Measurements from ENCODE around the gene ADA. TPM values are rescaled to one million over a fixed set of nuclear protein-coding genes. Genes with fewer than 3 reads are reported as not detected.

Gene ADA
- total RNA-seq, 3 donors from 2014 or later = 8.8 to 13.5 (median 12.5) TPM

GRCh38 chr20:44615876-44616603 lies 35.5 kb downstream of the ADA start:
- ATAC-seq (no peak), DNase-seq (no peak)
- Mint-ChIP-seq H3K9me3 (no peaks in the 10 kb centered on the region), H3K4me1 (ENCODE audit: low read depth) (peaks cover 56% of the 10 kb centered on the region), H3K4me3 (no peak overlapping the region), H3K27me3 (ENCODE audit: low read depth) (no peaks in the 10 kb centered on the region), H3K36me3 (ENCODE audit: insufficient read depth) (peaks cover 19% of the 10 kb centered on the region)

DNA sequence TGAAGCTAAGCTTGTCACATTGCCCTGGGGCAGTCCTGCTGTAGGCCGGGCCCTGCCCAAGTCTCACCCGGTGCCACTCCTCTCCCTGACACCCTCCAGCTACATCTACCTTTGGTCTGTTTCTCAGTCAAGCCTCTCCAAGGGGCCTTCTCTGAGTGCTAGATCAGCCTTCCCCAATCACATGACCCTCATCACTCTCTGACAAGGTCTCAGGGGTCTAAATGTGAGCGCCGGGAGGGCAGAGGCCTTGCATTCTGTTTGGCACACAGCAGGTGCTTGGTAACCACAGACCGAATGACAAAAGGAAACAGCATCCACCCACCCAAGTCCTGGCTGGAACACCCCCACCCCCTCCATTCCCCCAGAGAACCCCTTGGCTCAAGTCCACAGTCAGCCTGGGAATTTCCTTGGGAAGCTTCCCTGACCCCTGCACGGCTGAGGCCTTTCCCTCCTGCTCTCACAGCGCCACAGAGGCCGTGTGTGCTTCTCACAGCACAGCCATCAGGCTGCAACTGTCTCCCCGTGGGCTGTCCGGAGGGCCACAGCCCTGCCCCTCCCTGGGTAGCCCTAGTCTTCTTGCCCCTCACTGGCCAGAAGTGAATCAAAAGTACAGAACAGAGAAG lies 36.2 kb downstream of the ADA start:
- peaks cover 18% of the 10 kb centered on the region for H3K36me3 Mint-ChIP-seq (ENCODE audit: insufficient read depth)
- H3K9me3 Mint-ChIP-seq = no peaks in the 10 kb centered on the region
- peaks cover 64% of the 10 kb centered on the region for H3K4me1 Mint-ChIP-seq (ENCODE audit: low read depth)
- H3K27me3 Mint-ChIP-seq (ENCODE audit: low read depth) = no peaks in the 10 kb centered on the region
- H3K4me3 Mint-ChIP-seq = no peak overlapping the region
- peak in 1 of 2 donors; percentile 41 for ATAC-seq
- no peak for DNase-seq

DNA sequence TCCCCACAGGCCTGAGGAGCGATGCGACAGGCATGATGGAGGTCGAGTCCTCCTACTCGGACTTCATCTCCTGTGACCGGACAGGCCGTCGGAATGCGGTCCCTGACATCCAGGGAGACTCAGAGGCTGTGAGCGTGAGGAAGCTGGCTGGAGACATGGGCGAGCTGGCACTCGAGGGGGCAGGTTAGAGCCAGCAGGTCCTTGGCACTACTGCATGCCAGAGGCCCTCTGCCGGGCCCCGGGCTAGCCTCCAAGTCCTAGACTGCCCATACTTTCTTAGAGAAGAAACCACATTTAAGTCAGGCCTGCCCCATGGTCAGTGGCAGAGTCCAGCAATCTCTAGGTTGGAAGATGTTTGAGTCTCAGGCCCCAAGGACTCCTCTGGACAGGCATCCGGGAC lies 37.0 kb downstream of the ADA start:
- DNase-seq = no peak
- Mint-ChIP-seq H3K4me1 (ENCODE audit: low read depth) (peaks cover 68% of the 10 kb centered on the region), H3K36me3 (ENCODE audit: insufficient read depth) (peaks cover 12% of the 10 kb centered on the region), H3K27me3 (ENCODE audit: low read depth) (no peaks in the 10 kb centered on the region), H3K9me3 (no peaks in the 10 kb centered on the region), H3K4me3 (no peak overlapping the region)
- ATAC-seq = no peak

DNA sequence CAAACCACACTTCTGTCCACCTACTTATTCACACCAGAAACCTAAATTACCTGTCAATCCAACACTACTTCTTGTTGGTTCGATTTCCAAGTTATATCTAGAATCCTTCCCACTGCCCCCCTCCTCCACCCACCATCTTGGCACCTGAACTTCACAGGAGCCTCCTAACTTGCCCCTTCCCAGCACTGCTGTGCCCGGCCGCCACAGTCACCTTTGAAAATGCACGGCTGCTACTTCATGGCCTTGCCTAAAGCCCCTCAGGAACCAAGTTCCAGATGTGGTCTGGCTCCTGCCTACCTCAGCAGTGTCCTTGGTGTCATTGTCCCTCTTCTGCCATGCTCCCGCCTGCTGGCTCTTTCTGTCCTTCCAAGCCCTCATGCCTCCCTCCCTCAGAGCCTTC lies 37.9 kb downstream of the ADA start:
- no peaks in the 10 kb centered on the region for H3K27me3 Mint-ChIP-seq (ENCODE audit: low read depth)
- DNase-seq (no peak), ATAC-seq (no peak)
- H3K36me3 Mint-ChIP-seq (ENCODE audit: insufficient read depth) = peaks cover 8% of the 10 kb centered on the region
- no peaks in the 10 kb centered on the region for H3K9me3 Mint-ChIP-seq
- no peak overlapping the region for H3K4me3 Mint-ChIP-seq
- H3K4me1 Mint-ChIP-seq (ENCODE audit: low read depth) = peaks cover 59% of the 10 kb centered on the region

GRCh38 chr20:44610313-44610962 lies 41.1 kb downstream of the ADA start:
- no peaks in the 10 kb centered on the region for H3K9me3 Mint-ChIP-seq
- DNase-seq = no peak
- peak in 1 of 2 donors; percentile 29 for ATAC-seq
- H3K27me3 Mint-ChIP-seq (ENCODE audit: low read depth) = no peaks in the 10 kb centered on the region
- H3K4me1 Mint-ChIP-seq (ENCODE audit: low read depth) = peaks cover 35% of the 10 kb centered on the region
- peaks cover 4% of the 10 kb centered on the region for H3K36me3 Mint-ChIP-seq (ENCODE audit: insufficient read depth)
- H3K4me3 Mint-ChIP-seq = peak overlapping the region; percentile 29

DNA sequence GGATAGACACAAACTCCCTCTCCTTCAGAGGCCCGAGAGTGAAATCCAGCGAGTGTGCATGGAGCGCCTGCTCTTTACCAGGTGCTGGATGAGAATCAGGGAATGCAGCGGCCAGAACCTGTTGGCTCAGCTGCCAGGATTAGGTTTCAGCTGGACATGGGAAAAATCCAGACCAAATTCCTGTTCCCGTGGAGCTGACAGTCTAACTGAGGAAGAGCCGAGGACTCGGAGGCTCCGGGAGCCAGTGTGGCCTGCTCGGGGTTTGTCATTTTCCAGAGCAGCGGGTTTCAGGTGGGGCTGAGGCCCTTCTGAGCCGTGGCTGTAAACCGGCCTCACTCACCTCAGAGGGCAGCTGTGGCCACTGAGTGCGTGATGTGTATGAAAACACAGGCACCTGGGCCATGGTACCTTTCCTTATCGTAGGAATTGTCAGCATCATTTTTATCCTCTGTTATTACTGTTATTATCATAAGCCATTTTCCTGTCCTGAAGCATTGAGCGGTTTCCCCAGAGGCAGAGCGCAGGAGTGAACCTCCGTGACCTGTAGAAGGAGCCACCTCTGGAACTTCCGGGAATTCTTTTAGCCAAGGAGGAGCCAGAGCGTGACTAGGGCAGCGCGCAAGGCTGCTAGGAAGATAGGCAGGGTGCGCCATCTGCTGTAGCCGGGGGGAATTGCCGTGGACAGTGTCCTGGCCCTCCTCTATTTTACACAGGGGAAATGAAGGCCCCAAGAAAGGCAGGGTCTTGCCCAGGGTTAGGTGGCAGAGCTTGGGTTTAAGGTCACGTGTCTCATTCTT lies 41.8 kb downstream of the ADA start:
- peak; percentile 97 to 98 for ATAC-seq
- Mint-ChIP-seq H3K9me3 (no peaks in the 10 kb centered on the region), H3K4me1 (ENCODE audit: low read depth) (peaks cover 28% of the 10 kb centered on the region), H3K27me3 (ENCODE audit: low read depth) (no peaks in the 10 kb centered on the region), H3K36me3 (ENCODE audit: insufficient read depth) (peaks cover 4% of the 10 kb centered on the region), H3K4me3 (peak overlapping the region; percentile 63)
- DNase-seq = peak; percentile 82

- Mint-ChIP-seq H3K4me1 (ENCODE audit: low read depth) (peaks cover 23% of the 10 kb centered on the region), H3K9me3 (no peaks in the 10 kb centered on the region), H3K27me3 (ENCODE audit: low read depth) (no peaks in the 10 kb centered on the region), H3K36me3 (ENCODE audit: insufficient read depth) (peaks cover under 1% of the 10 kb centered on the region), H3K4me3 (no peak overlapping the region)
- ATAC-seq = no peak
- no peak for DNase-seq
These were observed 42.4 kb downstream of the ADA start for GRCh38 chr20:44609006-44609515.

DNA sequence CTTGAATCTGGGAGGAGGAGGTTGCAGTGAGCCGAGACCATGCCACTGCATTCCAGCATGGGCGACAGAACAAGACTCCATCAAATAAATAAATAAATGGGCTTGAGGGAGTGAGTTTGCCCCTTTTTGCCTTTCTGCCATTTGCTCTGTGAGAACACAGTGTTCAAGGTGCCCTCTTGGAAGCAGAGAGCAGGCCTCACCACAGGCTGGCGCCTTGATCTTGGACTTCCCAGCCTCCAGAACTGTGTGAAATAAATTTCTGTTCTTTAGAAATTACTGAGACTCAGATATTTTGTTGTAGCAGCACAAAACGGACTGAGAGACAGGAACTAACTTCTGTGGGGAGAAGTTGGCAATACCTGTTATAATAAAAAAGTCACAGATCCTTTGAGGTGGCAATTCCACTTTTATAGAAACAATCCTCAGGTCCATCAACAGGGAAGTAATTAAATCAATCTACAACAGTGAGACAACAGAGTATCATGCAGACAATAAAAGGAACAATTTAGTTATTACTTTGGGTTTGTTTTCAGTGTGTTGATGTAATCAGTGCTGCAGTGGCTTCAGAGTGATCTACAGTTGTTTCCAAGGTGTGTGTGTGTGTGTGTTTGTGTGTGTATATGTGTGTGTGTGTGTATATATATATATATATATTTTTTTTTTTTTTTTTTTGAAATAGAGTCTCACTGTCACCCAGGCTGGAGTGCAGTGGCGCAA lies 44.6 kb downstream of the ADA start:
- H3K9me3 Mint-ChIP-seq = no peaks in the 10 kb centered on the region
- no peaks in the 10 kb centered on the region for H3K27me3 Mint-ChIP-seq (ENCODE audit: low read depth)
- ATAC-seq (no peak), DNase-seq (no peak)
- peaks cover 18% of the 10 kb centered on the region for H3K4me1 Mint-ChIP-seq (ENCODE audit: low read depth)
- H3K36me3 Mint-ChIP-seq (ENCODE audit: insufficient read depth) = no peaks in the 10 kb centered on the region
- H3K4me3 Mint-ChIP-seq = no peak overlapping the region

DNA sequence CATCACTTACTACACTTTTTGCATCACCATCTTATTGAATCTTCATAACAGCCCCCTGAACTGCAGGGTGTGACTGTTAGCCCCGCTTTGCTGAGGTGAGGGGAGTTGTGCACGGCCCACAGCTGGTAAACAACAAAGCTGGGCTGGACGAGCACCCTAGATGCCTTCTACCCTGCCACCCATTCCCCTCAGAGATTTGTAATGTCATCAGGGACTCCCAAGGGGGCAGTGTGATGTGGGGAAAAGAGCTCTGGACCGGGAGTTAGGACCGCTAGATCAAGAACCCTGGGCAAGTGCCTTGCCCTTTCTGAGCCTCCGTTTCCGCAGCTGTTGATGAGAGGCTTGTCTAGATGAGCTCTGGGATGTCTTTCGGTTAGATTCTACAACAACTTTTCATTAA lies 48.2 kb downstream of the ADA start:
- ATAC-seq = no peak
- Mint-ChIP-seq H3K36me3 (ENCODE audit: insufficient read depth) (no peaks in the 10 kb centered on the region), H3K9me3 (no peaks in the 10 kb centered on the region), H3K27me3 (ENCODE audit: low read depth) (no peaks in the 10 kb centered on the region), H3K4me1 (ENCODE audit: low read depth) (peaks cover 14% of the 10 kb centered on the region), H3K4me3 (no peak overlapping the region)
- DNase-seq = no peak

DNA sequence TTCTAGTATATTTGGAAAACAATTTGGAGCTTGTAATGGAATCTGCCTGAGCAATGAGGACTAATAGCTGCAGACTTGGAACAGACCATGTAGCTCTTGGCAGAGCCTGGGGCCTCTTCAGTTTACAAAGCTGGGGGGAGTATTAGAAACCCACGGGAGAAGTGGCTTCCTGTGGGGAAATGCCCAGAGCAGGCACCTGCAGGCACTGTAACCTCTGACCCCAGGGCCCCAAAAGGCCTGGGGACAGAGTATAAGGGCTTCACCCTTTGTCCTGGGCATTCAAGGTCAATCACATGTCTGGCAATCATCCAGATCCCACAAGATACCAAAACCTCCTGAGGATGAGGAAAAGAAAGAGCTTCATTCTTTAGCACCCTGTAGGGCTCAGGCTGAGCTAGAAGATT lies 49.7 kb downstream of the ADA start:
- H3K36me3 Mint-ChIP-seq (ENCODE audit: insufficient read depth) = no peaks in the 10 kb centered on the region
- no peaks in the 10 kb centered on the region for H3K9me3 Mint-ChIP-seq
- peaks cover 21% of the 10 kb centered on the region for H3K4me1 Mint-ChIP-seq (ENCODE audit: low read depth)
- DNase-seq (no peak), ATAC-seq (no peak)
- no peaks in the 10 kb centered on the region for H3K27me3 Mint-ChIP-seq (ENCODE audit: low read depth)
- no peak overlapping the region for H3K4me3 Mint-ChIP-seq

DNA sequence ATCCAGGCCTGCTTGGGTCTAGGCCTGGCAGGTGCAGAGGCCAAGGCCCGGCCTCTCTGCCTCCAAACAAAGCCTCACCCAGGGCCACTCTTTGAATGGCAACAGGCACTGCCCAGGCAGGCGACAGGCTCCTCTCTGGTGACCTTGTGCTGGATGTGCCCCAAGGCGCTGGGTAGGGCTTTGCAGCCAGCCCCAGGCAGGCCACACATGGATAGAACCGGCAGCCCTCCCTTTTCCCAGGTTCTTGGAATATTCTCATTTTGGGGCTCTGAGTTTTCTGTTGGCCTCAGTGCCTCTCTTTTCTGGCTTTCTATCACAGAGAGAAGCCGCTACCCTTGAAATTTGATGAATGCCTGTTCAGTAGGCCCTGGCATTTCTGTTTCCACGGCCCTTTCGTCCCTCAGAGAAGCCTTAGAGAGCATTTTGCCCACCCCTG lies 50.2 kb downstream of the ADA start:
- H3K4me3 Mint-ChIP-seq = no peak overlapping the region
- no peaks in the 10 kb centered on the region for H3K36me3 Mint-ChIP-seq (ENCODE audit: insufficient read depth)
- ATAC-seq (no peak), DNase-seq (no peak)
- H3K9me3 Mint-ChIP-seq = no peaks in the 10 kb centered on the region
- no peaks in the 10 kb centered on the region for H3K27me3 Mint-ChIP-seq (ENCODE audit: low read depth)
- H3K4me1 Mint-ChIP-seq (ENCODE audit: low read depth) = peaks cover 21% of the 10 kb centered on the region

DNA sequence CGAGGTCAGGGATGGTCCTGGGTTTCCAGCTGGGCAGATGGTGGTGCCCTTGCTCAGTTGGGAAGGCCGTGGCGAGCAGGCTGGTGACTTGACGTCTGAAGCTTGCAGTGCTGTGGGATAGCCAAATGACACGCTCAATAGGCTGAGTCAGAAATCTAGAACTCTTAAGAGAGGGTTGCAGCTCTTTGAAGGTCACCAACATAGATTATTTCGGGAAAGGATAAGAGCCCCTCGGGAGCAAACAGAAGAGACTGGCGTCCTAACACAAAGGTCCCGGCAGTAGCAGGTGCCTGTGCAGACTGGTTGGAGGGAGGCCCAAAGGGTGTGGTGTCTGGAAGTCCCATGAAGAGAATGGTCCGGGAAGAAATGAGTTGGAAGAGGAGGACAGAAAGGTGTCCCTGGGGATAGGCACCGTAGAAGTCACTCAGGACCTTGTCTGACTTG lies 50.7 kb downstream of the ADA start:
- DNase-seq (no peak), ATAC-seq (no peak)
- no peaks in the 10 kb centered on the region for H3K27me3 Mint-ChIP-seq (ENCODE audit: low read depth)
- H3K4me1 Mint-ChIP-seq (ENCODE audit: low read depth) = peaks cover 21% of the 10 kb centered on the region
- H3K4me3 Mint-ChIP-seq = no peak overlapping the region
- H3K36me3 Mint-ChIP-seq (ENCODE audit: insufficient read depth) = no peaks in the 10 kb centered on the region
- no peaks in the 10 kb centered on the region for H3K9me3 Mint-ChIP-seq

DNA sequence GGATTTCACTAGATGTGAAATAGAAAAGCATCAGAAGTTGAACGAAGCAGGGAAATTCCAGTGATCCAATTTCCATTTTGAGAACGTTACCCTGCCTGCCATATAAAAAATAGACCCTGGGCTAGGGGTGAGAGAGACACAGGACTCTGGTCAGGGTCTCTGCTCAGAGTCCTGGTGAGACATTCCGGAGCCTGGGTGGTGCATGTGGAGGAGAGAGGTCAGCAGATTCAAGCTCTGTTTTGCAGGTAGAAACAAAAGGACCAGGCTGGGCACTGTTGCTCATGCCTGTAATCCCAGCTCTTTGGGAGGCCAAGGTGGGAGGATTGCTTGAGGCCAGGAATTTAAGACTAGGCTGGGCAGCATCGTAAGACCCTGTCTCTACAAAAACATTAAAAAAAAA lies 51.2 kb downstream of the ADA start:
- Mint-ChIP-seq H3K36me3 (ENCODE audit: insufficient read depth) (no peaks in the 10 kb centered on the region), H3K4me1 (ENCODE audit: low read depth) (peaks cover 21% of the 10 kb centered on the region), H3K9me3 (no peaks in the 10 kb centered on the region), H3K27me3 (ENCODE audit: low read depth) (no peaks in the 10 kb centered on the region), H3K4me3 (no peak overlapping the region)
- DNase-seq = no peak
- ATAC-seq = no peak
